Fibroblast of skin of right biceps (primary cell): Measurements from ENCODE around the gene TNK2.
"Not testable (repeated sequence)": the region's sequence is repeated elsewhere in the genome, so short reads cannot be mapped to it uniquely, and the experiment has no call there.

Experiments
- DNase-seq: peaks from one replicate; pipeline ENCODE4 v3.0.0-alpha.2; 2013

TNK2 gene

DNA sequence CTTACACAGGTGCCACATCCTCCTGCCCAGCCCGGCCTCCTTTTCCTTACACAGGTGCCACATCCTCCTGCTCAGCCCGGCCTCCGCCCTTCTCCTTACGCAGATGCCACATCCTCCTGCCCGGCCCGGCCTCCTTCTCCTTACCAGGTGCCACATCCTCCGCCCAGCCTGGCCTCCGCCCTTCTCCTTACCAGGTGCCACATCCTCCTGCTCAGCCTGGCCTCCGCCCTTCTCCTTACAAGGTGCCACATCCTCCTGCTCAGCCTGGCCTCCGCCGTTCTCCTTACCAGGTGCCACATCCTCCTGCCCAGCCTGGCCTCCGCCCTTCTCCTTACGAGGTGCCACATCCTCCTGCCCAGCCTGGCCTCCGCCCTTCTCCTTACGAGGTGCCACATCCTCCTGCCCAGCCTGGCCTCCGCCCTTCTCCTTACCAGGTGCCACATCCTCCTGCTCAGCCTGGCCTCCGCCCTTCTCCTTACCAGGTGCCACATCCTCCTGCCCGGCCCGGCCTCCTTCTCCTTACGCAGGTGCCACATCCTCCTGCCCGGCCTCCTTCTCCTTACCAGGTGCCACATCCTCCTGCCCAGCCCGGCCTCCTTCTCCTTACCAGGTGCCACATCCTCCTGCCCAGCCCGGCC, 92.0 kb downstream of the TNK2 start:
- not testable (repeated sequence) for DNase-seq

DNA sequence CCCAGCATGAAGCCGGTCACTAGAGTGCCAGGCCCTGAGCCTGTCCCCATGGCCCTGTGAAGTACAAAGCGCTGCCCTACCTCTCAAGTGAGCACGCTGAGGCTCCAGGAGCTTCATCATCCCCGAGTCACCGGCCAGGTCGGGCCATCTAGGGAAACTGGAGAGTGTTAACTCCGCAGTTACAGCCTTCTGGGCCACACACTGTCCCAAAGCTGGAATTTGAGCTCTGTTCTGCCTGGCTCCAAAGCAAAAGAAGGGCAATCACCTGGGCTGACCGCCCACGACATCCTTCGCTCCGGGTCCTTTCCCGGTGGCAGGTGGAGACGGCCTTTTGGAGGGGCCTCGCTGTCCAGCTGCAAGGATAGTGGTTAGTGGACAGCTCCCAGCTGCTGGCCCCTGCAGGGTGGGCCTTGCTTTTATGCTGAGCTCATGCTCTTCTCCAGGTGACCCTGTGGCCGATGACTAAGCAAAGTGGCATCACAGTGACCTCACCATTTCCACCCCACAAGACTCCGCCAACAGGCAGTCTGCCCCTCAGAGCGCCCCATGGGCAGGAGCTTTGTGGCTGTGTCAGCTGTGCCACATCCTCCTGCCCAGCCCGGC, 93.1 kb downstream of the TNK2 start:
- DNase-seq: no peak

DNA sequence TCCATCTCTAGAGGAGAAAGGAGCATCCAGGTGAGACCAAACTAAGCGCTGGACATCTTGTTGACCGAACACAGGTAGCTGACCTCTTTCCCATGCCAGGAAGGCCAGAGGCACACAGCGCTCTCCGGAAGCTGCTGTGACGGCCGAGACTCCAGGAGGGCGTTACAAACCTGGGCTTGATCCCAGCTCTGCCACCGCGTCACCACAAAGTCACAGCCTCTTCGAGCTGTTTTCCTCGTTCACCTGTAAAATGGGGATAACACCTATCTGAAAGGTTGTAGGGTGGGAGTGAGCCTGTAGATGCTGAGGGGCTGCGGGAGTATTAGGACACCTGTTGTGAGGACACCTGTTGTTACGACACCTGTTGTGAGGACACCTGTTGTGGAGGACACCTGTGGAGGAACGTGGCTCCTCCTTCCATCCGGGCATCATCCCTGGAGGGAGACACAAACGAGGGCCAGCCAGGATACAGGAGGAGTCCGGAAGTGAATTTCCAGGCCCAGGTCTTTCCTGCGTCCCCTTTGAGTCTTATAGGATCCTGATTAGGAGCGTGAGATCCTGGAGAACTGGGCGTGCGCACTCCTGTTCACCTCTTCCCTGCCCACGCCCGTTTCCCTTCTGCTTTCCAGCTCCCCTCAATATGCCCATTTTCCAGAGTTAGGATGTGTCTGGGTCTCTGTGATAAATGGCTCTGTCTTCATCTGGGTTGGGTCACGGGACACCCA, 94.3 kb downstream of the TNK2 start:
- no peak for DNase-seq
